ENCODE results near the gene PPP4R2. TPM values are rescaled to one million over a fixed set of nuclear protein-coding genes. Genes with fewer than 3 reads are reported as not detected.

Gene PPP4R2
- total and polyA plus RNA-seq, 3 donors from 2014 or later = 38.1 to 68.2 (median 67.7) TPM

DNA sequence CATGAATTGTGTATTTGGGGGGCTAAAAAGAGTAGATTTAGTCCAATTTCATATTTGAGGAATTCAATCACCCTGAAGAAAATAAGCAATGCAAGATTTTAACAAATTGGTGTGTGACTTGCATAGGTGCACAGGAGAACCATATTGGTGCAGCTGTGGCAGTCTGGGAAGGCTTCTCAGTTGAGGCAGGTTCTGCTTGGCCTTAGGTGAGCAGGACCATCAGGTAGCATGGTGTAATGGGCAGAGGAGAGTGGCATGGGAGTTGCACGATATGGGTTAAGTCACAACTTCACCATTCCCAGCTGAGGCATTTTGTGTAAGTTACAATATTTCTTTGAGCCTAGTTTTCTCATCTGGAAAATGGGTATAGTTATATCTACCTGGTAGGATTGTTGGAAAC lies 75.3 kb downstream of the PPP4R2 start:
- Histone ChIP-seq H3K36me3 (ENCODE audit: low read depth, missing control alignments) (no peaks in the 10 kb centered on the region), H3K4me1 (peaks cover 15% of the 10 kb centered on the region), H3K4me3 (no peak overlapping the region), H3K9me3 (no peaks in the 10 kb centered on the region), H3K27me3 (no peaks in the 10 kb centered on the region), H3K27ac (no peak overlapping the region)
- DNase-seq = no peak
- TF ChIP-seq, protein P1, sequence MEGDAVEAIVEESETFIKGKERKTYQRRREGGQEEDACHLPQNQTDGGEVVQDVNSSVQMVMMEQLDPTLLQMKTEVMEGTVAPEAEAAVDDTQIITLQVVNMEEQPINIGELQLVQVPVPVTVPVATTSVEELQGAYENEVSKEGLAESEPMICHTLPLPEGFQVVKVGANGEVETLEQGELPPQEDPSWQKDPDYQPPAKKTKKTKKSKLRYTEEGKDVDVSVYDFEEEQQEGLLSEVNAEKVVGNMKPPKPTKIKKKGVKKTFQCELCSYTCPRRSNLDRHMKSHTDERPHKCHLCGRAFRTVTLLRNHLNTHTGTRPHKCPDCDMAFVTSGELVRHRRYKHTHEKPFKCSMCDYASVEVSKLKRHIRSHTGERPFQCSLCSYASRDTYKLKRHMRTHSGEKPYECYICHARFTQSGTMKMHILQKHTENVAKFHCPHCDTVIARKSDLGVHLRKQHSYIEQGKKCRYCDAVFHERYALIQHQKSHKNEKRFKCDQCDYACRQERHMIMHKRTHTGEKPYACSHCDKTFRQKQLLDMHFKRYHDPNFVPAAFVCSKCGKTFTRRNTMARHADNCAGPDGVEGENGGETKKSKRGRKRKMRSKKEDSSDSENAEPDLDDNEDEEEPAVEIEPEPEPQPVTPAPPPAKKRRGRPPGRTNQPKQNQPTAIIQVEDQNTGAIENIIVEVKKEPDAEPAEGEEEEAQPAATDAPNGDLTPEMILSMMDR (IDR thresholded peaks at IDR 0.05) = no peak
- no peak for TF ChIP-seq POLR2A (IDR thresholded peaks at IDR 0.05)
- intact Hi-C loops (cut with DNase I; ENCODE audit: low total_unique reads) = no loop called here
- WGBS, 2 donors = 77 to 83% methylated on average over 1 of the region's 1 CpG

DNA sequence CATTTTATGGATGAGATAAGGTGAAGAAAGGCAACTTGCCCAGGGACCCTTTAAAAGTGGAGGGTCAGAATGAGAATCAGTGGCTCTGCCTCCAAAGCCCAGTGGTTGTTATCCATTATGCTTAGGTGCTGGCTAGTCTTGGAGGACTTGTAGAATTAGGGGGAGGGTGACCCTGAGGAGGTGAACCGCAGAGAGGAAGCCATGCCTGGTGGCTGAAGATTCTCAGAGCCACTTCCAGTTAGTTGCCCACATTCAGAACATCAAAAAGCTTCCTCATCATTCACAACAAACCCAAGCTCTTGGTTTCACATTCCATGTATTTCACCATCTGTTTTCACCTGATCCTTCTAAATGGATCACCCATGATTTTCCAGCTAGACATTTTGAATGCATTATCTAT lies 76.0 kb downstream of the PPP4R2 start:
- DNase-seq = no peak
- 74 to 77% methylated on average over 1 of the region's 1 CpG for WGBS, 2 donors
- Histone ChIP-seq H3K36me3 (ENCODE audit: low read depth, missing control alignments) (no peaks in the 10 kb centered on the region), H3K9me3 (no peaks in the 10 kb centered on the region), H3K27me3 (no peaks in the 10 kb centered on the region), H3K27ac (no peak overlapping the region), H3K4me1 (peaks cover 15% of the 10 kb centered on the region), H3K4me3 (no peak overlapping the region)
- intact Hi-C loops (cut with DNase I; ENCODE audit: low total_unique reads) = no loop called here
- TF ChIP-seq, protein P1 (IDR thresholded peaks at IDR 0.05) = no peak
- TF ChIP-seq POLR2A (IDR thresholded peaks at IDR 0.05) = no peak

DNA sequence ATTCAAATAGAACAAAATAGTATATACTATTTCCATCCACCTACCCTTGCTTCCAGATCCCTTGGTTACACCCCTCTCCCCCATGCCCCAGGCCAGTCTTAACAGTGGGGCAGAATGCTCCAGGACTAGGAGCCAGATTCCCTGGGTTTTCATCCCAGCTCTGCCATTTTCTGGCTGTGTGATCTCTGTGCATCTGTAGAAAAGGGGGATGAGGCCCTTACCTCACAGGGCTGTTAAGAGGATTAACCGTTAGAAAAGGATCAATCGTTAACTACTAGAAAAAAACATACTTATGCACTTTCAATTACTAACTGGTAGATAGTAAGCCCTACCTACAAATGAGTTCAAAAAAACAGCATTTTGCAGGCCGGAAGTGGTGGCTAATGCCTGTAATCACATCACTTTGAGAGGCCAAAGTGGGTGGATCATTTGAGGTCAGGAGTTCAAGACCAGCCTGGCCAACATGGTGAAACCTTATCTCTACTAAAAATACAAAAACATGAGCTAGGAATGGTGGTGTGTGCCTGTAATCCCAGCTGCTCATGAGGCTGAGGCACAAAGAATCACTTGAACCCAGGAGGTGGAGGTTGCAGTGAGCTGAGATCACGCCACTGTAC lies 76.6 kb downstream of the PPP4R2 start:
- H3K27me3 ChIP-seq = no peaks in the 10 kb centered on the region
- no peak for DNase-seq
- intact Hi-C loops (cut with DNase I; ENCODE audit: low total_unique reads) = no loop called here
- TF ChIP-seq POLR2A (IDR thresholded peaks at IDR 0.05) = no peak
- TF ChIP-seq, protein P1 (IDR thresholded peaks at IDR 0.05) = no peak
- H3K4me1 ChIP-seq = peaks cover 15% of the 10 kb centered on the region
- H3K36me3 ChIP-seq (ENCODE audit: low read depth, missing control alignments) = no peaks in the 10 kb centered on the region
- WGBS, 2 donors = 50 to 53% methylated on average over 4 of the region's 4 CpGs
- no peaks in the 10 kb centered on the region for H3K9me3 ChIP-seq
- no peak overlapping the region for H3K27ac ChIP-seq
- no peak overlapping the region for H3K4me3 ChIP-seq

DNA sequence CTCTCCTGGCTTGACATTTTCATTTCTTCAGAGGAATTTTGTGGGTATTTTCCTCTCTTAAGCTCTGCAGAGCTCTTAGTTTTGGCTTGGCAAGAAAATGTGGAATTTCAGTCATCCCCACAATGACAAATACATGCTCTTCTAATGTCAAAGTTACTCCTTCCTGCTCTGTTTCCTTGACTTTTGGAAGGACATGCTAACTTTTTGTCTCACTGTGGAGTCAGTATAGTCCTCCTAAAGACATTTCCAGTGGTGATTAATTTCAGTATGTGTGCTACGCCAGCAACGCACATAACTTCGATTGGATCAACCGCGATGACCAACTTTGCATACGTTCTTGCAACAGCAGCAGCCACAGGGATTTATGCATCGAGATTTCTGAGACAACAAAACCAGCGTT lies 78.2 kb downstream of the PPP4R2 start:
- DNase-seq = no peak
- Histone ChIP-seq H3K27ac (no peak overlapping the region), H3K9me3 (no peaks in the 10 kb centered on the region), H3K36me3 (ENCODE audit: low read depth, missing control alignments) (no peaks in the 10 kb centered on the region), H3K4me3 (no peak overlapping the region), H3K4me1 (peaks cover 15% of the 10 kb centered on the region), H3K27me3 (no peaks in the 10 kb centered on the region)
- 67 to 73% methylated on average over 8 of the region's 8 CpGs for WGBS, 2 donors
- intact Hi-C loops (cut with DNase I; ENCODE audit: low total_unique reads) = no loop called here
- TF ChIP-seq POLR2A (IDR thresholded peaks at IDR 0.05) = no peak
- TF ChIP-seq, protein P1 (IDR thresholded peaks at IDR 0.05) = no peak
